ENCODE results near the gene CUX1. TPM values are rescaled to one million over a fixed set of nuclear protein-coding genes. Genes with fewer than 3 reads are reported as not detected.

CUX1 gene
- total and polyA plus RNA-seq, 2 of the 13 experiments (the other 11 are each of a cell fraction or from before 2014, with no cell fraction given) = 13.7 to 14.9 TPM

GRCh38 chr7:102273749-102274712, 456.6 kb downstream of the CUX1 start (continued):
- TF ChIP-seq PRDM10 (CRISPR knock-in tag; IDR thresholded peaks at IDR 0.05; ENCODE audit: low read depth) = no peak
- no peak for TF ChIP-seq NBN (conservative IDR thresholded peaks at IDR 0.05)
- TF ChIP-seq FOXP1 (IDR thresholded peaks at IDR 0.05) = no peak
- no peak for TF ChIP-seq FOXP1 (CRISPR knock-in tag; IDR thresholded peaks at IDR 0.05)
- TF ChIP-seq PAXIP1 (CRISPR knock-in tag; conservative IDR thresholded peaks at IDR 0.05) = peak; percentile 84
- TF ChIP-seq HMGXB3 (CRISPR knock-in tag; IDR thresholded peaks at IDR 0.05; ENCODE audit: borderline replicate concordance) = peak; percentile 36; the same call in 1 of the 2 replicates
- no peak for TF ChIP-seq GPN1 (CRISPR knock-in tag; IDR thresholded peaks at IDR 0.05; ENCODE audit: borderline replicate concordance)
- TF ChIP-seq ZBTB20 (CRISPR knock-in tag; IDR thresholded peaks at IDR 0.05; ENCODE audit: borderline replicate concordance, low read depth) = no peak
- no peak for TF ChIP-seq KDM2A (CRISPR knock-in tag; IDR thresholded peaks at IDR 0.05; ENCODE audit: borderline replicate concordance, low read depth)
- TF ChIP-seq ZBTB10 (CRISPR knock-in tag; IDR thresholded peaks at IDR 0.05; ENCODE audit: borderline replicate concordance) = no peak
- TF ChIP-seq ZNF768 (CRISPR knock-in tag; IDR thresholded peaks at IDR 0.05) = peak; percentile 59; the same call in 1 of the 2 replicates
- TF ChIP-seq ZNF709 (CRISPR knock-in tag; IDR thresholded peaks at IDR 0.05) = no peak
- TF ChIP-seq ZKSCAN1 (IDR thresholded peaks at IDR 0.05; ENCODE audit: low read length) = no peak
